ENCODE results near the gene STIP1. TPM values are rescaled to one million over a fixed set of nuclear protein-coding genes. Genes with fewer than 3 reads are reported as not detected.
"Not testable (repeated sequence)": the region's sequence is repeated elsewhere in the genome, so short reads cannot be mapped to it uniquely, and the experiment has no call there.

Gene STIP1
- polyA plus RNA-seq, 1 donor = 137 TPM

- no peak for DNase-seq (ENCODE audit: low read depth)
Observed at GRCh38 chr11:64235437-64236161, 49.6 kb downstream of the STIP1 start.

GRCh38 chr11:64237484-64237951, 51.5 kb downstream of the STIP1 start:
- DNase-seq (ENCODE audit: low read depth) = no peak

GRCh38 chr11:64238076-64238475, 52.1 kb downstream of the STIP1 start:
- no peak for DNase-seq (ENCODE audit: low read depth)

- DNase-seq (ENCODE audit: low read depth) = no peak
Observed at GRCh38 chr11:64238999-64239398, 53.0 kb downstream of the STIP1 start.

GRCh38 chr11:64239662-64240434, 53.9 kb downstream of the STIP1 start:
- DNase-seq (ENCODE audit: low read depth) = no peak

- DNase-seq (ENCODE audit: low read depth) = peak; percentile 80
Observed at GRCh38 chr11:64240435-64241240, 54.7 kb downstream of the STIP1 start, which contains the start of gene FKBP2. FKBP2 (plus strand) TSS chr11:64241095; CDS start chr11:64242388, 1,293 bp downstream.

- peak; percentile 96 for DNase-seq (ENCODE audit: low read depth)
Observed at GRCh38 chr11:64241241-64241490, 55.2 kb downstream of the STIP1 start.

GRCh38 chr11:64241491-64242374, 55.8 kb downstream of the STIP1 start:
- no peak for DNase-seq (ENCODE audit: low read depth)

- no peak for DNase-seq (ENCODE audit: low read depth)
Observed at GRCh38 chr11:64243236-64243854, 57.4 kb downstream of the STIP1 start.

GRCh38 chr11:64244107-64244506, 58.1 kb downstream of the STIP1 start:
- no peak for DNase-seq (ENCODE audit: low read depth)

- no peak for DNase-seq (ENCODE audit: low read depth)
Observed at GRCh38 chr11:64244966-64245365, 59.0 kb downstream of the STIP1 start.

- no peak for DNase-seq (ENCODE audit: low read depth)
Observed at GRCh38 chr11:64245401-64245796, 59.4 kb downstream of the STIP1 start.

- DNase-seq (ENCODE audit: low read depth) = no peak
Observed at GRCh38 chr11:64245797-64246620, 60.0 kb downstream of the STIP1 start.

- not testable (repeated sequence) for DNase-seq (ENCODE audit: low read depth)
Observed at GRCh38 chr11:64246621-64246870, 60.6 kb downstream of the STIP1 start.

GRCh38 chr11:64246871-64247728, 61.1 kb downstream of the STIP1 start, which contains the start of gene PPP1R14B:
PPP1R14B (minus strand) TSS chr11:64246943; CDS start chr11:64246673, 270 bp downstream.
- DNase-seq (ENCODE audit: low read depth) = no peak

- DNase-seq (ENCODE audit: low read depth) = no peak
Observed at GRCh38 chr11:64247729-64248531, 62.0 kb downstream of the STIP1 start.

- DNase-seq (ENCODE audit: low read depth) = no peak
Observed at GRCh38 chr11:64248578-64248977, 62.6 kb downstream of the STIP1 start.

- DNase-seq (ENCODE audit: low read depth) = no peak
Observed at GRCh38 chr11:64249038-64249437, 63.1 kb downstream of the STIP1 start.

Data from forelimb muscle (tissue), 1 donor.